Activated T-helper 1 cell treated with anti-CD3 and anti-CD28 coated beads, Interleukin-12 subunit alpha, Interleukin-12 subunit beta, Interleukin-2, Interleukin-4 antibody, amounts not matched to agents 30 ng/mL and 10 ng/mL and 1 ng/mL, durations not matched to agents 14 hours and 24 hours and 36 hours (primary cell): ENCODE results near the gene GPD2. TPM values are rescaled to one million over a fixed set of nuclear protein-coding genes. Genes with fewer than 3 reads are reported as not detected.

Source experiments
- DNase-seq: peaks from one replicate; pipeline ENCODE4 v3.0.0; 2021; ENCODE audit warnings: low spot score
- H3K27ac Mint-ChIP-seq: one replicate; pipeline ENCODE4 v1.8.0; 2021; ENCODE audit warnings: mild to moderate bottlenecking, mixed read lengths
- H3K27me3 Mint-ChIP-seq: one replicate; pipeline ENCODE4 v1.8.0; 2022; ENCODE audit warnings: mild to moderate bottlenecking, moderate library complexity, mixed read lengths; ENCODE audit not compliant: insufficient read depth
- H3K36me3 Mint-ChIP-seq: one replicate; pipeline ENCODE4 v1.8.0; 2021; ENCODE audit warnings: low read depth, mixed read lengths
- H3K4me1 Mint-ChIP-seq: one replicate; pipeline ENCODE4 v1.8.0; 2021; ENCODE audit warnings: low read depth, mixed read lengths
- H3K4me3 Mint-ChIP-seq: one replicate; pipeline ENCODE4 v1.8.0; 2021; ENCODE audit warnings: mild to moderate bottlenecking, moderate library complexity, mixed read lengths
- H3K9me3 Mint-ChIP-seq: one replicate; pipeline ENCODE4 v1.8.0; 2021; ENCODE audit warnings: mixed read lengths
- intact Hi-C: fragments of 100-400 bp; cut with micrococcal nuclease; formaldehyde crosslinking; loops from one replicate; pipeline ENCODE4 v1.15.1; 2024
- total RNA-seq: library from RNA; stranded (reverse); gene quantifications from 2 replicates; pipeline ENCODE4 v1.2.3, GENCODE V29; 2022

GPD2 gene
- total RNA-seq, 1 donor from 2014 or later: 18.1 TPM

DNA sequence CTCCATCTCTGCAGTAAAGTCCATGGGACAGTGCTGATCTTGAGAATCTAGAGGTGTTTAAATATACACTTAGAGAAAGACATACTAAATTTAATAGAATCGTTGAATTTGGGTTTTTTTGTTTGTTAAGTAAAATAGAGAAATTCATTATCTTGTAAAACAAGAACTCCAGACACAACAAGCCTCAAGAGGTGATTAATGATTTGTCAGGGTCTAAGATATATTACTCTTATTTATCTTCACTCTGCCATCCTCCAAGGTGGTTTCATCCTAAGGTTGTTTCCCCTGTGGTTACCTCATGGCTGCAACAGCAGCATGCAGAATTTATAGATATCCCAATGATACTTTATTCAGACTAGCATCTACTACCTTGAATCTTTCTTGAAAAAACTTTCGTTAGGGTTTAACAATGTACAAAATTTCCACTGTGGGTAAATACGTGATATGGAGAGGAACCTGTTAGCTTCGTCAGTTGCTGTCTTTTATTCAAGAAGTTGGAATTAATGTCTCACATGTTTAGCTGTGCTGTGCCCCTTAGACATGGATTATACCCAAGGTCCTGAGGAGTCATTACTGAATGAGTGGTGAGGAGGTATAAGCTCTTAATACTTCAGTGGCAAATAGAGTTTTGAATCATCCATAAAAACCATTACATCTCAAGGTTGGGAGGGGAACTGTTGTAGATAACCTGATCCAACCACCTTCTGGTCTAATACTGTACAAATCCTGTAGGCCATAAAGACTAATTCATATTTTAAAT is 128.0 kb downstream of the GPD2 start:
- Mint-ChIP-seq H3K36me3 (peaks cover 8% of the 10 kb centered on the region), H3K4me3 (no peak overlapping the region), H3K9me3 (no peaks in the 10 kb centered on the region), H3K27me3 (no peaks in the 10 kb centered on the region), H3K27ac (no peak overlapping the region), H3K4me1 (peaks cover 5% of the 10 kb centered on the region)
- DNase-seq: no peak
- intact Hi-C loops: no loop called here

GRCh38 chr2:156565066-156565710 is 129.0 kb downstream of the GPD2 start:
- no peaks in the 10 kb centered on the region for H3K27me3 Mint-ChIP-seq
- H3K4me1 Mint-ChIP-seq: peaks cover 5% of the 10 kb centered on the region
- DNase-seq: no peak
- no peak overlapping the region for H3K4me3 Mint-ChIP-seq
- H3K36me3 Mint-ChIP-seq: peaks cover 12% of the 10 kb centered on the region
- intact Hi-C loops: no loop called here
- H3K9me3 Mint-ChIP-seq: no peaks in the 10 kb centered on the region
- H3K27ac Mint-ChIP-seq: no peak overlapping the region

- Mint-ChIP-seq H3K9me3 (no peaks in the 10 kb centered on the region), H3K27ac (no peak overlapping the region), H3K36me3 (peaks cover 33% of the 10 kb centered on the region), H3K27me3 (no peaks in the 10 kb centered on the region), H3K4me3 (no peak overlapping the region), H3K4me1 (peaks cover 20% of the 10 kb centered on the region)
- intact Hi-C loops: no loop called here
- no peak for DNase-seq
Observed at GRCh38 chr2:156573710-156574109, 137.5 kb downstream of the GPD2 start.

GRCh38 chr2:156574112-156574511 is 137.9 kb downstream of the GPD2 start:
- Mint-ChIP-seq H3K4me1 (peaks cover 20% of the 10 kb centered on the region), H3K9me3 (no peaks in the 10 kb centered on the region), H3K27me3 (no peaks in the 10 kb centered on the region), H3K27ac (no peak overlapping the region), H3K36me3 (peaks cover 34% of the 10 kb centered on the region), H3K4me3 (no peak overlapping the region)
- DNase-seq: no peak
- intact Hi-C loops: no loop called here

DNA sequence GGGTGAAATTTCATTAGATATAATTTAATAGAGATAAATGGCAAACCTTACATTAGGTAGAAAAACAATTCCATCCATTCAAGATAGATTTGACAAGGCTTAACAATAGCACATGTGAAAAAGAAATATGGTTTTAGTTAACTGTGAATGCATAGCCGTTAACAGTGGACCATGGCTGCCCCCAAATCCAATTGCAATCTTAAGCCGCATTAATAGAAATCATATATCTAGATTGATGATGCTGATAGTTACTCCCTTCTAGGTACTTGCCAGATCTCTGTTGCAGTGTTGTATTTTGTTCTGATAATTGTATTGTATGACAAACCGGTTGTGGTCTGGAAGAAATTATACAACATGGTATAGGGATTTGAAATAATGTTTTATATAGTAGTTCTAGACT is 139.8 kb downstream of the GPD2 start:
- H3K36me3 Mint-ChIP-seq: peaks cover 30% of the 10 kb centered on the region
- H3K4me1 Mint-ChIP-seq: peaks cover 33% of the 10 kb centered on the region
- no peak overlapping the region for H3K27ac Mint-ChIP-seq
- no peaks in the 10 kb centered on the region for H3K9me3 Mint-ChIP-seq
- no peak for DNase-seq
- no peaks in the 10 kb centered on the region for H3K27me3 Mint-ChIP-seq
- no peak overlapping the region for H3K4me3 Mint-ChIP-seq
- intact Hi-C loops: no loop called here

- Mint-ChIP-seq H3K4me3 (no peak overlapping the region), H3K4me1 (peaks cover 27% of the 10 kb centered on the region), H3K27ac (no peak overlapping the region), H3K27me3 (no peaks in the 10 kb centered on the region), H3K36me3 (peaks cover 12% of the 10 kb centered on the region), H3K9me3 (no peaks in the 10 kb centered on the region)
- intact Hi-C loops: no loop called here
- no peak for DNase-seq
Observed at GRCh38 chr2:156580501-156580900, 144.3 kb downstream of the GPD2 start.

- peaks cover 28% of the 10 kb centered on the region for H3K4me1 Mint-ChIP-seq
- no peaks in the 10 kb centered on the region for H3K9me3 Mint-ChIP-seq
- no peak for DNase-seq
- intact Hi-C loops: no loop called here
- peaks cover 10% of the 10 kb centered on the region for H3K36me3 Mint-ChIP-seq
- H3K27ac Mint-ChIP-seq: no peak overlapping the region
- H3K27me3 Mint-ChIP-seq: no peaks in the 10 kb centered on the region
- no peak overlapping the region for H3K4me3 Mint-ChIP-seq
Observed at GRCh38 chr2:156581280-156581679, 145.1 kb downstream of the GPD2 start.

GRCh38 chr2:156585457-156585856 is 149.3 kb downstream of the GPD2 start:
- H3K4me1 Mint-ChIP-seq: peaks cover 28% of the 10 kb centered on the region
- no peak for DNase-seq
- H3K4me3 Mint-ChIP-seq: no peak overlapping the region
- H3K27ac Mint-ChIP-seq: no peak overlapping the region
- intact Hi-C loops: loop anchor here (5.0 kb wide), 5 partner anchors 113 to 607 kb away; no protein-coding TSS in a partner anchor
- no peaks in the 10 kb centered on the region for H3K9me3 Mint-ChIP-seq
- H3K27me3 Mint-ChIP-seq: no peaks in the 10 kb centered on the region
- H3K36me3 Mint-ChIP-seq: peaks cover 3% of the 10 kb centered on the region

- no peaks in the 10 kb centered on the region for H3K27me3 Mint-ChIP-seq
- H3K4me1 Mint-ChIP-seq: peaks cover 22% of the 10 kb centered on the region
- H3K4me3 Mint-ChIP-seq: no peak overlapping the region
- H3K9me3 Mint-ChIP-seq: no peaks in the 10 kb centered on the region
- DNase-seq: no peak
- H3K27ac Mint-ChIP-seq: no peak overlapping the region
- H3K36me3 Mint-ChIP-seq: peaks cover 1% of the 10 kb centered on the region
- intact Hi-C loops: loop anchor here (5.0 kb wide), 5 partner anchors 114 to 606 kb away; no protein-coding TSS in a partner anchor
Observed at GRCh38 chr2:156586621-156587020, 150.4 kb downstream of the GPD2 start.

GRCh38 chr2:156589381-156590079 is 153.4 kb downstream of the GPD2 start:
- Mint-ChIP-seq H3K27ac (no peak overlapping the region), H3K4me1 (peaks cover 16% of the 10 kb centered on the region), H3K9me3 (no peaks in the 10 kb centered on the region), H3K27me3 (no peaks in the 10 kb centered on the region), H3K4me3 (no peak overlapping the region), H3K36me3 (no peaks in the 10 kb centered on the region)
- intact Hi-C loops: loop anchor here (1.0 to 5.0 kb wide), 9 partner anchors 117 to 1212 kb away; partner anchors contain the start of gene GPD2
- DNase-seq: no peak

DNA sequence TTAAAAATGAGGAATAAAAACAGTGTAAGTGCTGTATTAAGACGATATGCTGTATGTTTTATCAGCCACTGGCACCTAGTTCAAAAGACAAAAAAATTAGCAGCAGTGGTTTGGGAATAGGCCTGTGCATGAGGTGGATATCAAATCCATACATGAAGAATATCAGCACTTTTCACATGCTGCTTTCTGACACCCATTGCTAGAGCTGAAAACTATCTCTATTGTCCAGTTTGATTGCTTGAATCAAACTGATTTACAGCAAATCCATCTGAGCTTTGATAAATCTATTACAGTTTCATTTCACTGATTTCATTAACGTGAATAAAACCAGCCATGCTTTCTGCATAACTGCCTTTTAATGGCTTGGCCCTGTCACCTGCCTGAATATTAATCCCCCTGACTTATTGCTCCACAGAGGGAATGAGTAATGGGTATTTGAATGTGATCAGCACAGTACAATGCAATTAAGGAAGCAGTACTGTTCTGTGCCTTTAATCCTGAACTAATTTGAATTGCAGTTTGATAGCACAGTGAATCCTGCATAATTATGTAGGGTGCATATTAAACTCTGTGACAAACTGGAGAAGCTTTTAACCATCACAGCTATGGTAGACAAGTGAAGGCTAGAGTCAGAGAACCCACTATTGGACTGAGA is 154.0 kb downstream of the GPD2 start:
- peaks cover 2% of the 10 kb centered on the region for H3K27me3 Mint-ChIP-seq
- H3K36me3 Mint-ChIP-seq: no peaks in the 10 kb centered on the region
- H3K4me3 Mint-ChIP-seq: no peak overlapping the region
- intact Hi-C loops: no loop called here
- no peaks in the 10 kb centered on the region for H3K9me3 Mint-ChIP-seq
- DNase-seq: no peak
- H3K27ac Mint-ChIP-seq: no peak overlapping the region
- H3K4me1 Mint-ChIP-seq: peaks cover 11% of the 10 kb centered on the region

GRCh38 chr2:156592809-156593593 is 156.8 kb downstream of the GPD2 start:
- Mint-ChIP-seq H3K9me3 (no peaks in the 10 kb centered on the region), H3K4me1 (peaks cover 7% of the 10 kb centered on the region), H3K4me3 (no peak overlapping the region), H3K27me3 (peaks cover 10% of the 10 kb centered on the region), H3K27ac (no peak overlapping the region), H3K36me3 (no peaks in the 10 kb centered on the region)
- no peak for DNase-seq
- intact Hi-C loops: no loop called here
